Measurements from ENCODE around the gene LAMA5. TPM values are rescaled to one million over a fixed set of nuclear protein-coding genes. Genes with fewer than 3 reads are reported as not detected.

LAMA5 gene
- total RNA-seq, 1 donor from 2014 or later: 18.6 TPM

- no peak for DNase-seq (ENCODE audit: low read depth in 2 of 2)
Observed at GRCh38 chr20:62350098-62350628, 16.9 kb downstream of the LAMA5 start.

- DNase-seq (ENCODE audit: low read depth in 2 of 2): no peak
Observed at GRCh38 chr20:62349556-62350097, 17.5 kb downstream of the LAMA5 start.

GRCh38 chr20:62348604-62349003 is 18.5 kb downstream of the LAMA5 start:
- no peak for DNase-seq (ENCODE audit: low read depth in 2 of 2)

GRCh38 chr20:62347445-62347844 is 19.7 kb downstream of the LAMA5 start:
- DNase-seq (ENCODE audit: low read depth in 2 of 2): no peak

GRCh38 chr20:62347151-62347404 is 20.0 kb downstream of the LAMA5 start:
- DNase-seq (ENCODE audit: low read depth in 2 of 2): no peak

- no peak for DNase-seq (ENCODE audit: low read depth in 2 of 2)
Observed at GRCh38 chr20:62346398-62347150, 20.5 kb downstream of the LAMA5 start.

- DNase-seq (ENCODE audit: low read depth in 2 of 2): no peak
Observed at GRCh38 chr20:62345681-62346370, 21.3 kb downstream of the LAMA5 start.

- DNase-seq (ENCODE audit: low read depth in 2 of 2): no peak
Observed at GRCh38 chr20:62344782-62345181, 22.3 kb downstream of the LAMA5 start.

GRCh38 chr20:62344092-62344491 is 23.0 kb downstream of the LAMA5 start:
- no peak for DNase-seq (ENCODE audit: low read depth in 2 of 2)

GRCh38 chr20:62342910-62343309 is 24.2 kb downstream of the LAMA5 start:
- DNase-seq (ENCODE audit: low read depth in 2 of 2): no peak

- DNase-seq (ENCODE audit: low read depth in 2 of 2): no peak
Observed at GRCh38 chr20:62339647-62340062, 27.5 kb downstream of the LAMA5 start.

GRCh38 chr20:62338294-62338620 is 28.9 kb downstream of the LAMA5 start:
- no peak for DNase-seq (ENCODE audit: low read depth in 2 of 2)

- DNase-seq (ENCODE audit: low read depth in 2 of 2): no peak
Observed at GRCh38 chr20:62337558-62338293, 29.4 kb downstream of the LAMA5 start.

GRCh38 chr20:62336775-62337557 is 30.1 kb downstream of the LAMA5 start:
- DNase-seq (ENCODE audit: low read depth in 2 of 2): no peak

- no peak for DNase-seq (ENCODE audit: low read depth in 2 of 2)
Observed at GRCh38 chr20:62336329-62336728, 30.8 kb downstream of the LAMA5 start.

GRCh38 chr20:62335532-62335931 is 31.6 kb downstream of the LAMA5 start:
- no peak for DNase-seq (ENCODE audit: low read depth in 2 of 2)

- DNase-seq (ENCODE audit: low read depth in 2 of 2): no peak
Observed at GRCh38 chr20:62334881-62335280, 32.2 kb downstream of the LAMA5 start.

GRCh38 chr20:62333820-62334595 is 33.1 kb downstream of the LAMA5 start:
- DNase-seq (ENCODE audit: low read depth in 2 of 2): no peak

GRCh38 chr20:62332989-62333819 is 33.9 kb downstream of the LAMA5 start:
- DNase-seq (ENCODE audit: low read depth in 2 of 2): no peak

- no peak for DNase-seq (ENCODE audit: low read depth in 2 of 2)
Observed at GRCh38 chr20:62332421-62332820, 34.7 kb downstream of the LAMA5 start.

Data from dermis microvascular lymphatic vessel endothelial cell (primary cell).